ENCODE data around the gene ETS1. TPM values are rescaled to one million over a fixed set of nuclear protein-coding genes. Genes with fewer than 3 reads are reported as not detected.
A peak's percentile ranks its signal among the peaks of the same experiment; 100 is the strongest.

Gene ETS1
- total RNA-seq, 4 donors from 2014 or later = 16.8 to 24.9 (median 21.8) TPM

DNA sequence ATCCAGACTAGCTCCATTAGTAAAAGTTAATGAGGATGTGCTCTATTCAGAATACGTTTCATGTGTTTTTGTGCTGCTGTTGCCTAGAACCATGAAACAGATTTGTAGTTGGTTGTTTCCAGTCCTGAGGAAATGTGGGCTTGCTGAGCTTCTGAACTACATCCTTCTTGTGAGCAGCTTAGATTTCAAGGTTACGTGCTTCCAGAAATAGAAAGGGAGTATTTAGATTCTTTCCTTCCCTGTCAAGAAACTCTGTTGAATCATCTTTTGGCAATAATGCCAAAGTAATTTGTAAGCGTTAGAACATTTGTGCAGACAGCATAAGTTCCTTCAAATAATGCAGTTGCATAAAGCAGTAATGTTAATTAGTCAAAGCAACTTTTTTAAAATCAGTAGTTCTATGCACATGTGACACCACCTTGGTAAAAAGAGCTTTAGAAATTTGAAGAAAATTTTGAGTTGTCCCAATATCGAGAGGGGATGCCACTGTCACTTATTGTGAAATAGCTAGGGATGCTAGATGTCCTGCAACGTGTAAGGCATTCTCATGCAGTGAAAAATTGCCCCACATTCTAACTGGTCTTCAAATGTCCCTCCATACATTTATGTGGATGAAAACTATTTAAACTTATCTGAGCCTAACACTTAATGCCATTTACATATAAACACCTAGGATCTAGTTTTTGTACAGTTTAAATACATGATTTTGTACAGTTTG is 169.6 kb downstream of the ETS1 start:
- H3K36me3 ChIP-seq = no peaks in the 10 kb centered on the region
- DNase-seq (no peak), ATAC-seq (peak; percentile 92 to 99)
- H3K4me3 ChIP-seq = no peak overlapping the region
- TF ChIP-seq, protein P1, sequence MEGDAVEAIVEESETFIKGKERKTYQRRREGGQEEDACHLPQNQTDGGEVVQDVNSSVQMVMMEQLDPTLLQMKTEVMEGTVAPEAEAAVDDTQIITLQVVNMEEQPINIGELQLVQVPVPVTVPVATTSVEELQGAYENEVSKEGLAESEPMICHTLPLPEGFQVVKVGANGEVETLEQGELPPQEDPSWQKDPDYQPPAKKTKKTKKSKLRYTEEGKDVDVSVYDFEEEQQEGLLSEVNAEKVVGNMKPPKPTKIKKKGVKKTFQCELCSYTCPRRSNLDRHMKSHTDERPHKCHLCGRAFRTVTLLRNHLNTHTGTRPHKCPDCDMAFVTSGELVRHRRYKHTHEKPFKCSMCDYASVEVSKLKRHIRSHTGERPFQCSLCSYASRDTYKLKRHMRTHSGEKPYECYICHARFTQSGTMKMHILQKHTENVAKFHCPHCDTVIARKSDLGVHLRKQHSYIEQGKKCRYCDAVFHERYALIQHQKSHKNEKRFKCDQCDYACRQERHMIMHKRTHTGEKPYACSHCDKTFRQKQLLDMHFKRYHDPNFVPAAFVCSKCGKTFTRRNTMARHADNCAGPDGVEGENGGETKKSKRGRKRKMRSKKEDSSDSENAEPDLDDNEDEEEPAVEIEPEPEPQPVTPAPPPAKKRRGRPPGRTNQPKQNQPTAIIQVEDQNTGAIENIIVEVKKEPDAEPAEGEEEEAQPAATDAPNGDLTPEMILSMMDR (IDR thresholded peaks at IDR 0.05 in 4 of 5, conservative IDR thresholded peaks at IDR 0.05 in 1 of 5) = no peak
- no peak for TF ChIP-seq POLR2A (IDR thresholded peaks at IDR 0.05)
- in situ Hi-C loops (cut with MboI; ENCODE audit: low sequenced_read_pairs in 4 of 4) (no loop called here), intact Hi-C loops (cut with DNase I; ENCODE audit: low total_unique reads) (loop anchor here (5.0 kb wide), 1 partner anchor 105 kb away; no protein-coding TSS in a partner anchor)
- no peaks in the 10 kb centered on the region for H3K27me3 ChIP-seq
- H3K27ac ChIP-seq = peak overlapping the region; percentile 24 to 66 (median 52)
- H3K4me1 ChIP-seq = peaks cover 27 to 34% of the 10 kb centered on the region in 2 donors
- no peaks in the 10 kb centered on the region for H3K9me3 ChIP-seq

GRCh38 chr11:128416976-128417375 is 170.4 kb downstream of the ETS1 start:
- DNase-seq (no peak), ATAC-seq (no peak)
- in situ Hi-C loops (cut with MboI; ENCODE audit: low sequenced_read_pairs in 4 of 4) = no loop called here
- H3K36me3 ChIP-seq = no peaks in the 10 kb centered on the region
- H3K9me3 ChIP-seq = no peaks in the 10 kb centered on the region
- H3K4me1 ChIP-seq = peaks cover 22 to 30% of the 10 kb centered on the region in 2 donors
- intact Hi-C loops (cut with DNase I; ENCODE audit: low total_unique reads) = loop anchor here (5.0 kb wide), 1 partner anchor 105 kb away; no protein-coding TSS in a partner anchor
- H3K27ac ChIP-seq = peak overlapping the region; percentile 24 to 66 (median 52)
- no peaks in the 10 kb centered on the region for H3K27me3 ChIP-seq
- TF ChIP-seq, protein P1 (IDR thresholded peaks at IDR 0.05 in 4 of 5, conservative IDR thresholded peaks at IDR 0.05 in 1 of 5) = no peak
- TF ChIP-seq POLR2A (IDR thresholded peaks at IDR 0.05) = no peak
- no peak overlapping the region for H3K4me3 ChIP-seq

DNA sequence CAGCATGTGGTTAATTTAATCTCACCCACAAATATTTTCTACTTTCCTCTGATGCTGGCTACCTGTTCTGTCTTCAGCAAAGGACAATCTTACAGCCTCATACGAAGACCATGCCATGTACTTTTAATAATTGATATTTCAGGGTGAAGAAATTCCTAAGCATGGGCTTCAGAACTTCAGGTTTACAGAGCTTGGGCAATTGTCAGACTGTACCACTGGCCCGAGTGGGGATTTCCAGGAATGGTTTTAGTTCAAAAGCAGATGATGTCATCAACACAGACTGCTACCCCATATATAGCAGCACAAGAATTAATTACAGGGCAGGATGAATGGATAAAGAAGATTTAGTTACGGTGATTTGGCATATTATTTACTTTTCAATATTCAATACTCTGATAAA is 171.8 kb downstream of the ETS1 start:
- Histone ChIP-seq H3K9me3 (no peaks in the 10 kb centered on the region), H3K27ac (no peak overlapping the region), H3K4me1 (peaks cover 26 to 36% of the 10 kb centered on the region in 2 donors), H3K4me3 (no peak overlapping the region), H3K27me3 (no peaks in the 10 kb centered on the region), H3K36me3 (no peaks in the 10 kb centered on the region)
- no peak for ATAC-seq
- no peak for TF ChIP-seq POLR2A (IDR thresholded peaks at IDR 0.05)
- TF ChIP-seq, protein P1 (IDR thresholded peaks at IDR 0.05 in 4 of 5, conservative IDR thresholded peaks at IDR 0.05 in 1 of 5) = no peak
- intact Hi-C loops (cut with DNase I; ENCODE audit: low total_unique reads) = loop anchor here (5.0 kb wide), 1 partner anchor 107 kb away; no protein-coding TSS in a partner anchor
- DNase-seq = no peak
- in situ Hi-C loops (cut with MboI; ENCODE audit: low sequenced_read_pairs in 4 of 4) = no loop called here

DNA sequence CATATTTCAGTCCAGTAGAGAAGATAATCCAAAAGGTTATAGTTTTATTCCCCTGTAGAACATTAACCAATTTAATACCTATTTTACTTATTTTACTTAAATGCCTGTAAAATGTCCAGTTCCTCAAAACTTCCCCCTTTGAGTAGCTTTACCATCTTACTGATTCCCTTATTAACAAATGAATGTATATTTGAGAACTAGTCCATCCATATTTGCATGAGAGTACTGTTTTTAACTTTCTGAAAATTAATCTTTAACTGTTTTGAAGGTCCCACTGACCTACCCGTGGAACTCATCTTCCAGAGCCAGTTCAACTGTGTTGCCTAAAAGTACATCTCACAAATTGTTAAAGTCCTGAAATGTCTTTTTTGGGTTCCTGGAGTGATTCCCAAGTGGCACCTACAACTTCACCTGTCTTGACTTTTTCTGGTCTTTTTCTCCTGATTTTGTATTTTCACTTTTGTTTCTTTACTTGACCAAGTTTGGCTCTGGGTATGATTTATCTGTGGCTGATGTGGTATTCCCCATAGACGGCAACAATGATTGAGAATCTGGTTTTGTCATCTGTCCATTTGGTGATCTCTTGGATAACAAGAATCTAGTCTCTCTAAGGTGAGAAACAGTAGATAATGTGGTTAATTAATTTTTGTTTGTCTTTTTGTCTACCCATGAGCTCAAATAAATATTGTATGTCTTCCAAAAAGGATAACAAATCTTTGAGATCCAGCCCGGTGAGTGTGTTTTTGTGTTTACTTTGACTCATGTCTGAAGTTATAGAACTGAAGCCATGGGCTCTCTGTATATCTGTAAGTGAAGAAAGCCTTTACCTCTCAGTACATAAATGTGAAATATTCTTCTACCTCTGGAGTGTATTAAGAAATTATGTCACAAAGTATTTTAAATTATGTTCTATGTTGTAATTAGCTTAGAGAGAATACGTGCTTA is 174.2 kb downstream of the ETS1 start:
- ATAC-seq = no peak
- H3K27me3 ChIP-seq = no peaks in the 10 kb centered on the region
- no peaks in the 10 kb centered on the region for H3K9me3 ChIP-seq
- no peak for DNase-seq
- peaks cover 21 to 36% of the 10 kb centered on the region in 2 donors for H3K4me1 ChIP-seq
- in situ Hi-C loops (cut with MboI; ENCODE audit: low sequenced_read_pairs in 4 of 4) = no loop called here
- H3K27ac ChIP-seq = no peak overlapping the region
- H3K36me3 ChIP-seq = no peaks in the 10 kb centered on the region
- no peak for TF ChIP-seq POLR2A (IDR thresholded peaks at IDR 0.05)
- TF ChIP-seq, protein P1 (IDR thresholded peaks at IDR 0.05 in 4 of 5, conservative IDR thresholded peaks at IDR 0.05 in 1 of 5) = no peak
- intact Hi-C loops (cut with DNase I; ENCODE audit: low total_unique reads) = no loop called here
- no peak overlapping the region for H3K4me3 ChIP-seq

Measured in gastrocnemius medialis (tissue), 4 donors.